Measurements from ENCODE around the gene VDR. TPM values are rescaled to one million over a fixed set of nuclear protein-coding genes. Genes with fewer than 3 reads are reported as not detected.

VDR gene
- total RNA-seq, 2 experiments from 2014 or later, result 55.8 TPM

GRCh38 chr12:47794679-47795078, 110.1 kb downstream of the VDR start:
- Mint-ChIP-seq H3K36me3 (peaks cover 18% of the 10 kb centered on the region), H3K27me3 (no peaks in the 10 kb centered on the region), H3K4me3 (no peak overlapping the region)

GRCh38 chr12:47793015-47793681, 111.6 kb downstream of the VDR start:
- Mint-ChIP-seq H3K27ac (peak overlapping the region; percentile 52), H3K36me3 (peaks cover 22% of the 10 kb centered on the region)
- DNase-seq, result no peak

More at GRCh38 chr12:47794679-47795078, 110.1 kb downstream of the VDR start:
- DNase-seq, result no peak
- H3K27ac Mint-ChIP-seq, result peak overlapping the region; percentile 12
- H3K4me1 Mint-ChIP-seq, result peaks cover 16% of the 10 kb centered on the region
- H3K9me3 Mint-ChIP-seq, result no peaks in the 10 kb centered on the region

GRCh38 chr12:47791874-47792273, 112.9 kb downstream of the VDR start:
- Mint-ChIP-seq H3K27ac (no peak overlapping the region), H3K9me3 (no peaks in the 10 kb centered on the region), H3K27me3 (no peaks in the 10 kb centered on the region), H3K4me3 (no peak overlapping the region), H3K4me1 (peaks cover 15% of the 10 kb centered on the region), H3K36me3 (peaks cover 27% of the 10 kb centered on the region)
- DNase-seq, result no peak

More at GRCh38 chr12:47793015-47793681, 111.6 kb downstream of the VDR start:
- no peaks in the 10 kb centered on the region for H3K27me3 Mint-ChIP-seq
- peaks cover 7% of the 10 kb centered on the region for H3K4me1 Mint-ChIP-seq
- no peak overlapping the region for H3K4me3 Mint-ChIP-seq
- H3K9me3 Mint-ChIP-seq, result no peaks in the 10 kb centered on the region

Other genes starting within 250 kb of the VDR start
- gene RPAP3, start 199.0 kb downstream of the VDR start, total RNA-seq, result 10 to 100 TPM; 58.7 to 61.8 TPM
- under 1 TPM in 1 of 2 experiments, not detected in 1; 0.08 TPM for gene ENDOU, start 179.5 kb downstream of the VDR start, total RNA-seq
- gene RAPGEF3, start 146.1 kb downstream of the VDR start, total RNA-seq, result under 1 TPM; 0.27 to 0.54 TPM
- 1 to 10 TPM; 5.4 to 6.0 TPM for gene SLC48A1, start 131.8 kb downstream of the VDR start, total RNA-seq
- gene HDAC7, start 85.1 kb downstream of the VDR start, total RNA-seq, result 100 to 1,000 TPM; 233 to 246 TPM
- gene TMEM106C, start 58.6 kb upstream of the VDR start, total RNA-seq, result 100 to 1,000 TPM; 158 to 168 TPM
- gene COL2A1, start 99.5 kb upstream of the VDR start, total RNA-seq, result under 1 TPM in 1 of 2 experiments, not detected in 1; 0.04 TPM
- gene SENP1, start 201.1 kb upstream of the VDR start, total RNA-seq, result 10 to 100 TPM; 42.6 to 53.6 TPM
- 10 to 100 TPM; 65.4 to 67.7 TPM for gene PFKM, start 214.4 kb upstream of the VDR start, total RNA-seq